Fibroblast of lung (primary cell): ENCODE results near the gene SAMD11.

Experiments used
- CTCF ChIP-seq, 2 donors: IDR thresholded peaks in 1 of 2; conservative IDR thresholded peaks in 1 of 2; 1 replicate in 1 of 2; 2 replicates in 1 of 2; pipeline ENCODE4 v1.5.1; 2011 to 2012; ENCODE audit warnings: low read length in 2 of 2, control low read depth in 1 of 2, inconsistent platforms in 1 of 2, low read depth in 1 of 2, mild to moderate bottlenecking in 1 of 2
- EZH2 ChIP-seq: IDR thresholded peaks from 2 replicates; pipeline ENCODE4 v1.5.1; 2012; ENCODE audit warnings: low read length, control low read depth, mild to moderate bottlenecking; ENCODE audit errors: missing control alignments

DNA sequence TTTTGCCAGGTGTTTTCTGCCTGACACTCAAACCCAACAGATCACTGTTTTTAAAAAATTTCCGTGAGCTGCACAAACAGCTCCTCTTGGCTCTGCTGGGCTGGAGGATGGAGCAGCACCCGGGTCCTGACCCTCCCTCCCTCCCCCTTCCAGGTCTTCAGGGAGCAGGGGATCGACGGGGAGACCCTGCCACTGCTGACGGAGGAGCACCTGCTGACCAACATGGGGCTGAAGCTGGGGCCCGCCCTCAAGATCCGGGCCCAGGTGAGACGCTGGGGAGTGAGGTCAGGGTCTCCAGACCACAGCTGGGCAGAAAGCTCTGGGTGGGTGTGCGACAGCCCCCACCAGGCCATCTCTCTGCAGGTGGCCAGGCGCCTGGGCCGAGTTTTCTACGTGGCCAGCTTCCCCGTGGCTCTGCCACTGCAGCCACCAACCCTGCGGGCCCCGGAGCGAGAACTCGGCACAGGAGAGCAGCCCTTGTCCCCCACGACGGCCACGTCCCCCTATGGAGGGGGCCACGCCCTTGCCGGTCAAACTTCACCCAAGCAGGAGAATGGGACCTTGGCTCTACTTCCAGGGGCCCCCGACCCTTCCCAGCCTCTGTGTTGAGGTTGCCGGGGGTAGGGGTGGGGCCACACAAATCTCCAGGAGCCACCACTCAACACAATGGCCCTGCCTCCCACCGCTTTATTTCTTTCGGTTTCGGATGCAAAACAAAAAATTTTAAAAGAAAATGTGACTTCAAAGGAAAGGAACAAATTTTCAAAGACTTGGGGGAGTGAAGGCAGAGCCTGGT, 20.0 kb downstream of the SAMD11 start:
- TF ChIP-seq CTCF (conservative IDR thresholded peaks at IDR 0.05 in 1 of 2, IDR thresholded peaks at IDR 0.05 in 1 of 2; ENCODE audit: low read depth in 1 of 2, low read length in 2 of 2): no peak
- TF ChIP-seq EZH2: no peak
